BJ (cell line): Measurements from ENCODE around the gene CHURC1. TPM values are rescaled to one million over a fixed set of nuclear protein-coding genes. Genes with fewer than 3 reads are reported as not detected.

ENCODE experiments used
- CTCF ChIA-PET: fragments of 350-600 bp; formaldehyde crosslinking; extraction: SDS; loops from one replicate; lab custom pipeline; 2021; ENCODE audit warnings: antibody characterized with exemption, inconsistent platforms; lab: Yijun Ruan, JAX
- POLR2A ChIA-PET: fragments of 300-600 bp; sonication (Branson Sonifier 250); formaldehyde crosslinking; extraction: SDS; loops from one replicate; lab custom pipeline; 2021; ENCODE audit warnings: antibody characterized with exemption; lab: Charles Lee
- DNase-seq: peaks from one replicate; pipeline ENCODE4 v3.0.0-alpha.2; 2011; ENCODE audit warnings: low read depth
- H3K27me3 ChIP-seq: 2 replicates; pipeline ENCODE4 v1.6.0; 2011; ENCODE audit warnings: low read length; ENCODE audit not compliant: control insufficient read depth, insufficient read depth
- H3K36me3 ChIP-seq: 2 replicates; pipeline ENCODE4 v1.5.1; 2011; ENCODE audit warnings: low read length; ENCODE audit not compliant: control insufficient read depth, insufficient read depth
- H3K4me3 ChIP-seq: 2 replicates; pipeline ENCODE4 v1.5.1; 2011; ENCODE audit warnings: low read depth, mild to moderate bottlenecking, control low read depth, low read length
- polyA plus RNA-seq: library from polyadenylated mRNA; depleted of rRNA; stranded (reverse); fragments of >200 nt; gene quantifications from 2 replicates; pipeline ENCODE4 v1.2.3, GENCODE V29; 2011
- TF ChIP-seq, protein P1 (sequence below): IDR thresholded peaks from 2 replicates; pipeline ENCODE4 v1.5.1; 2011; ENCODE audit warnings: low read depth, mild to moderate bottlenecking, control low read depth, inconsistent platforms, low read length, moderate library complexity; ENCODE audit not compliant: insufficient read depth

CHURC1 gene
- polyA plus RNA-seq, 1 experiment, result 30.6 TPM

DNA sequence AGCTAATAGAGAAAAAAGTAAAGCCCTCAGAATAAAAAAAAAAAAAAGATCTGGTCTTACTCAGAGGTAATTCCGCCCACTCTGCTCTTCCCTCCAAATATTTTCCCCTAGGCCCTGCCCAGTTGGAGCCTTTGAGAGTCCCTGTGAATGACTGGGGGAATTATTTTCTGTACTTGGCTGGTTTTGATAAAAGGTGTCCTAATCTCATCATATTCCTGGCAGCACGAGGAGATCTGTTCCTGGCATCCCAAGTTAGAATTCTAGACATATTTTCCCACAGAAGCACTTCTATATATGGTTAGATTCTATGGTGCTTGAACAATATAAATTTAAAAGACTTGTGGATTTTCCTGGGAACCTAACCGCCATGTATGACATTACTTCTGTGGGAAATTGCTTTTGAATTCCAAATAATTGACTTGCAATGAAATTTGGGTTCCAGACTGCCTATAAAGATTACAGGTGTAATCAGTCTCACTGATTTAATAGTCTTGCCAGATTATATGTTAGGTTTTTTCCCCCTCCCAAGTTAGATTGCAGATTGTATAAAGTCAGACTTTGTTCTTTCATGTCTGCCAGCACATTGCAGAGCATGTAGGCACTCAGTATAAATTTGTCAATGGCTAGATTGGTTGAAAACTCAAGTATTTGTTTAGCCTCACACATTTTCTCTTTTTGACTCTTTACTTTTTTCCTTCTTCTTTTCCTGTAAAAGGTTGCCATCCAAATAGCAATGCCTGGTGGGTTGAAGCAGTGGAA, 16.0 kb downstream of the CHURC1 start:
- no peak for DNase-seq
- POLR2A ChIA-PET, result no interaction called here
- H3K36me3 ChIP-seq, result peaks cover 8% of the 10 kb centered on the region
- CTCF ChIA-PET, result interaction anchor here (1.4 kb wide), 1 partner anchor 9 kb away, joined by 5 read pairs; no protein-coding TSS in a partner anchor
- TF ChIP-seq, protein P1, sequence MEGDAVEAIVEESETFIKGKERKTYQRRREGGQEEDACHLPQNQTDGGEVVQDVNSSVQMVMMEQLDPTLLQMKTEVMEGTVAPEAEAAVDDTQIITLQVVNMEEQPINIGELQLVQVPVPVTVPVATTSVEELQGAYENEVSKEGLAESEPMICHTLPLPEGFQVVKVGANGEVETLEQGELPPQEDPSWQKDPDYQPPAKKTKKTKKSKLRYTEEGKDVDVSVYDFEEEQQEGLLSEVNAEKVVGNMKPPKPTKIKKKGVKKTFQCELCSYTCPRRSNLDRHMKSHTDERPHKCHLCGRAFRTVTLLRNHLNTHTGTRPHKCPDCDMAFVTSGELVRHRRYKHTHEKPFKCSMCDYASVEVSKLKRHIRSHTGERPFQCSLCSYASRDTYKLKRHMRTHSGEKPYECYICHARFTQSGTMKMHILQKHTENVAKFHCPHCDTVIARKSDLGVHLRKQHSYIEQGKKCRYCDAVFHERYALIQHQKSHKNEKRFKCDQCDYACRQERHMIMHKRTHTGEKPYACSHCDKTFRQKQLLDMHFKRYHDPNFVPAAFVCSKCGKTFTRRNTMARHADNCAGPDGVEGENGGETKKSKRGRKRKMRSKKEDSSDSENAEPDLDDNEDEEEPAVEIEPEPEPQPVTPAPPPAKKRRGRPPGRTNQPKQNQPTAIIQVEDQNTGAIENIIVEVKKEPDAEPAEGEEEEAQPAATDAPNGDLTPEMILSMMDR, result no peak
- H3K4me3 ChIP-seq, result no peak overlapping the region
- no peaks in the 10 kb centered on the region for H3K27me3 ChIP-seq

DNA sequence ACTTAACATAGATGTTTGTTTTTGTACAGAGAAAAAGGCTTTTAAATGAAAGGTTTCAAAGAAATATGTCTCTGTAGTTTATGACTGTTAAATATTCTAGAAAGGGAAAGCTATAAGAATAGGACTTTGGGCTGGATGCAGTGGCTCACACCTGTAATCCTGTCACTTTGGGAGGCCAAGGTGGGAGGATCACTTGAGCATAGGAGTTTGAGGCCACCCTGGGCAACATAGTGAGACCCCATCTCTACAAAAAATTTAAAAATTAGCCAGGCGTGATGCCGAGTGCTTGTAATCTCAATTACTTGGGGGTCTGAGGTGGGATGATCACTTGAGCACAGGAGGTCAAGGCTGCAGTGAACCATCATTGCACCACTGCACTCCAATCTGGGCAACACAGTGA, 16.9 kb downstream of the CHURC1 start:
- DNase-seq, result no peak
- Histone ChIP-seq H3K4me3 (no peak overlapping the region), H3K27me3 (no peaks in the 10 kb centered on the region), H3K36me3 (peaks cover 6% of the 10 kb centered on the region)
- ChIA-PET CTCF (interaction anchor here (1.4 kb wide), 1 partner anchor 8 kb away, joined by 5 read pairs; no protein-coding TSS in a partner anchor), POLR2A (no interaction called here)
- TF ChIP-seq, protein P1, result no peak

DNA sequence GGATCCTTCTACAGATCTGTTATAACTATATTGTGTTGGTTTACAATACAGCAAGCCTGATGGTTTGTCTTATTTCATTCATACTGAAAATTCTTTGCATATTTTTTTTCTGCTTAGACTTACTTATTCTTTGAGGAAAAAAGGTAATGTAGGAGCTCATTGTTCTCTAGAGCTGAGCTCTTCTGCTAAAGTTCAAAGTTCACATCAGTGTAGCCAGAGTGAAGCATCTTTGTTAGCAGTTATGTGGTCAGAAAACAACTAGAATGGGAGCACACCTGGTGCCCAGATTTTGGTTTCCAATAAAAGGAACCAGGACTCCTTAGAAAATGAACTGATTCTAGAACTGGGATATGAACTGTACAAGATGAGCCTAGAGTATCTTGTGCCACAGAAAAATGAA, 18.0 kb downstream of the CHURC1 start:
- POLR2A ChIA-PET, result no interaction called here
- H3K4me3 ChIP-seq, result no peak overlapping the region
- TF ChIP-seq, protein P1, result no peak
- no peaks in the 10 kb centered on the region for H3K27me3 ChIP-seq
- DNase-seq, result no peak
- CTCF ChIA-PET, result no interaction called here
- H3K36me3 ChIP-seq, result peaks cover 6% of the 10 kb centered on the region

DNA sequence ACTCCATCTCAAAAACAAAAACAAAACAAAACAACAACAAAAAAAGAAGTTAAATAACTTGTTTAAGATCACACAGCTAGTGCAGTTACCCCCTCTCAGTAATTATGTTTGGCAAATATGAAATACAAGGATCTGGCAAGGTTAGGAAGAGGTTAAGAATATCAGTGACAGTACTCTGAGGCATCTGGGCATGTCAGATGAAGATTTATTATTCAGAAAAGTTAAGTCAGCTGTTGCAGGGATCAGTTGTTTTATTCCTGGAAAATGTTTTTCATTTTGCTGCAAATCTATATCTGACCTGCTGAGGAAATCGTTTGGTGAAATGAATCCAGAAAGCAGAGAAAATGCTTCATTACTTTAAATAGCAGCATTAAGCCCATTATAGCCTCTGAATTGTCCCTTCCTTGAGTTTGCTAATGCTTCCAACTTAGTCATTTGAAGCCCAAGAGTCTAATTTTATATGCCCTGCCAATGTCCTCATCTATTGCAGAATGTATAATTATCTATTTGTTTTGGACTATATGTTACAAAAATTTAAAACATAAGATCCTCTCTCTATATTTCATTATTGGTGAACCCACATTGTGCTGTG, 20.2 kb downstream of the CHURC1 start:
- CTCF ChIA-PET, result no interaction called here
- no peak for DNase-seq
- Histone ChIP-seq H3K27me3 (no peaks in the 10 kb centered on the region), H3K36me3 (peaks cover 4% of the 10 kb centered on the region; the same call in 1 of the 2 replicates), H3K4me3 (no peak overlapping the region)
- POLR2A ChIA-PET, result no interaction called here
- TF ChIP-seq, protein P1, result no peak

DNA sequence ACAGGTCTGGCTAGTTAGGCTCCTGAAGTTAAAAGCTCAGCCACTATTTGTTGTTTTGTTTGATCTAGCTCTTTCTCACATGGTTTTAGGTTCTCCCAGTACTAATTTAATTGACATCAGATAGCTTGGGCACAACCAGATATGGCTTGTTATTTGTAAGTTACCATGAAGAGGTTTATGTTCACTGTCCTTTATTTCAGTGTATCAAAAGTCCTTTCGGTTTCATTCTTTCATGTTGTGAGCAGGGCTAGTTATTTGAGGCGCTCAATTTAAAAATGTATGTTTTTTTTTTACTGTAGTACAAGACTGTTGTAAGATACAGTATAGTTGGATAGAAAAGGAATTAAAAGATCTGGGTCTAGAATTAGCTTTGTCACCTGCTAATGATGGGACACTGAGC, 21.3 kb downstream of the CHURC1 start:
- Histone ChIP-seq H3K36me3 (peaks cover 6% of the 10 kb centered on the region), H3K27me3 (no peaks in the 10 kb centered on the region), H3K4me3 (no peak overlapping the region)
- ChIA-PET POLR2A (no interaction called here), CTCF (interaction anchor here (2.0 kb wide), 1 partner anchor 8 kb away, joined by 10 read pairs; no protein-coding TSS in a partner anchor)
- TF ChIP-seq, protein P1, result no peak
- DNase-seq, result no peak
